22Rv1 (cell line): ENCODE measurements around the gene PPP1R14C.

Source experiments
- H3K27ac ChIP-seq: fragments of 450-650 bp; 2 replicates; pipeline ENCODE4 v1.5.1; 2017
- ZFX ChIP-seq: fragments of 450-650 bp; IDR thresholded peaks from 2 replicates; pipeline ENCODE4 v1.6.1; 2017; ENCODE audit warnings: antibody characterized with exemption, borderline replicate concordance
- TF ChIP-seq, protein P1 (sequence below): fragments of 450-650 bp; IDR thresholded peaks from 2 replicates; pipeline ENCODE4 v1.5.1; 2017; ENCODE audit warnings: mild to moderate bottlenecking

Gene PPP1R14C, protein sequence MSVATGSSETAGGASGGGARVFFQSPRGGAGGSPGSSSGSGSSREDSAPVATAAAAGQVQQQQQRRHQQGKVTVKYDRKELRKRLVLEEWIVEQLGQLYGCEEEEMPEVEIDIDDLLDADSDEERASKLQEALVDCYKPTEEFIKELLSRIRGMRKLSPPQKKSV

DNA sequence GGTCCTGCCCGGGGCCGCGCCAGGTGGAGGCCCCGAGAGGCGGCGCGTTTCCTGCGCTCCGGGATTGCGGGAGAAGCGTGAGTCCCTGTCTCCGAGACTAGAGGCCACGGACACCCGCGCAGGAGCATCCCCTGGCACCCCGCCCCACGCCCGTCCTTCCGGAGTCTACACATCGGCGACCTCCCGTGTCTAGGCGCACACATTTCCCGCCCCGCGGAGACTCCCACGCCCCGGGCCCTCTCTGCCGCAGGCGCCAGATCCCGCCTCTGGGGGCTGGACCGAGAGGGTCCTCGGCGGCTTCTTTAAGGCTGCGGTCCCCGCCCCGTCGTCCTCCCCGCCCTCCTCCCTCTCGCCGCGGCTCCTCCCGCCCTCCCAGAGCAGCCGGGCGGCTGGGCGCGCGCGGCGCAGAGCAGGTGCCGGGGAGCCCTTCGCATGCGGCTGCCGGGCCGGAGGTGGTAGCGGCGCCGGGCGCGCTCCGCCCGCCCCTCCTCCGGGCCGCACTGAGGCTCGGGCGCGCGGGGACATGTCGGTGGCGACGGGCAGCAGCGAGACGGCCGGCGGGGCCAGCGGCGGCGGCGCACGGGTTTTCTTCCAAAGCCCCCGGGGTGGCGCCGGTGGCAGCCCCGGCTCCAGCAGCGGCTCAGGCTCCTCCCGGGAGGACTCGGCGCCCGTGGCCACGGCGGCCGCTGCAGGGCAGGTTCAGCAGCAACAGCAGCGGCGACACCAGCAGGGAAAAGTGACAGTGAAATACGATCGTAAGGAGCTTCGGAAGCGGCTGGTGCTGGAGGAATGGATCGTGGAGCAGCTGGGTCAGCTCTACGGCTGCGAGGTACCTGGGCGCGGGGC, at the start of gene PPP1R14C:
Gene PPP1R14C, plus strand, starts transcription at position 375 of the 846 bp plus-strand sequence. Its CDS starts 149 bp downstream, at position 524.
- no peak for TF ChIP-seq ZFX
- TF ChIP-seq, protein P1, sequence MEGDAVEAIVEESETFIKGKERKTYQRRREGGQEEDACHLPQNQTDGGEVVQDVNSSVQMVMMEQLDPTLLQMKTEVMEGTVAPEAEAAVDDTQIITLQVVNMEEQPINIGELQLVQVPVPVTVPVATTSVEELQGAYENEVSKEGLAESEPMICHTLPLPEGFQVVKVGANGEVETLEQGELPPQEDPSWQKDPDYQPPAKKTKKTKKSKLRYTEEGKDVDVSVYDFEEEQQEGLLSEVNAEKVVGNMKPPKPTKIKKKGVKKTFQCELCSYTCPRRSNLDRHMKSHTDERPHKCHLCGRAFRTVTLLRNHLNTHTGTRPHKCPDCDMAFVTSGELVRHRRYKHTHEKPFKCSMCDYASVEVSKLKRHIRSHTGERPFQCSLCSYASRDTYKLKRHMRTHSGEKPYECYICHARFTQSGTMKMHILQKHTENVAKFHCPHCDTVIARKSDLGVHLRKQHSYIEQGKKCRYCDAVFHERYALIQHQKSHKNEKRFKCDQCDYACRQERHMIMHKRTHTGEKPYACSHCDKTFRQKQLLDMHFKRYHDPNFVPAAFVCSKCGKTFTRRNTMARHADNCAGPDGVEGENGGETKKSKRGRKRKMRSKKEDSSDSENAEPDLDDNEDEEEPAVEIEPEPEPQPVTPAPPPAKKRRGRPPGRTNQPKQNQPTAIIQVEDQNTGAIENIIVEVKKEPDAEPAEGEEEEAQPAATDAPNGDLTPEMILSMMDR: no peak
- H3K27ac ChIP-seq: no peak within 1 kb of the TSS

DNA sequence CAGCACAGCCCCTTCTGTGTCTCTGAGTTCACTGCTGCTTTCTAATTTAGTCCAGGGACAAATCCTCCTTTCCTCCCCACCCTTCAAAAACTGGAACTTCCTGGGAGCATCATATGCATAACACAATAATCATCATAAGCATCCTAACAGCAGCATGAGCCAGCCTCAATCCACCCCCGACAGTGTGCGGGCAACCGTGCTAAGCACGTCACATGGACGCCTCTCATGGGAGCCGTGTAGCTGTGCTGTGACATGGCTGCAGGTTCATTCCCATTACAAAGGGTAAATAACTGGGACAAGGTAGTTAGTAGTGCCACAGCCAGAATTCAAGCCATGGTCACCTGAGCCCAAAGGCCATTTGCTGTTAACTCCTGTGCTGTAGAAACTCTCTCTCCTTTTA, 49.4 kb upstream of the PPP1R14C start:
- TF ChIP-seq ZFX: no peak
- TF ChIP-seq, protein P1: no peak
- no peak overlapping the region for H3K27ac ChIP-seq

DNA sequence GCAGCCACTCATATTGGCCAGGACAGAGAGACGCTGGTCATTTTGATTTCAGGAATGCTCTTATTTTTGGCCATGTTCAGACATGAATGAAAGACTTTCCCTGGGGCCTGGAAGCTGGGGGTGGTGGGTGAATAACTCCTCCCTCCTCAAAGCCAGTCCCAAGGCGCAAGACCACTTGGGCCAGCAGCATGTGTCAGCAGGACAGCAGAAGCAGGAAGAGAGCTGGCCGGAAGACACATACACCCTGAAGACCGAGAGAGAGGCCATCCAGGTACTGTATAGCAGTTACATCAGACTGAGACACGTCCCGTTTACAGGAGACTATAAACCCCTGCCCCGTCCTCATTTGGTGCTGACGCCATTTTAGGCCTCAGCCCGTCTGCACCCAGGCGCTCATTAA, 44.7 kb upstream of the PPP1R14C start:
- no peak for TF ChIP-seq ZFX
- TF ChIP-seq, protein P1: no peak
- H3K27ac ChIP-seq: no peak overlapping the region

DNA sequence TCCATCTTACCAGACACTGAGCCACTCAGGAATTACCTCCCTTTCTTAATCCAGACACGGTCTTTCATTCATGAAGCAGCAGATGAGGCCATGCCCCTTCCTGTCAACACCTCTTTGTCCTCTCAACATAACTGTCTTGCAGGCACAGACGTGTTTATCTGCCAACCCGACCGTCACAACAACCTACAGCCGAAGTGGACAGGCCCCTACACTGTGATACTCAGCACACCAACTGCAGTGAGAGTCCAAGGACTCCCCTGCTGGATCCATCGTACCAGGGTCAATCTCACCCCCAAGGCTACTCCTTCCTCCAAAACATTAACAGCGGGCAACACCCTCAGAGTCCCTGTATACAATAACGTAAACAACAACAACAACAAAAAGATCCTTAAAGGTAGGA, 43.3 kb upstream of the PPP1R14C start:
- no peak for TF ChIP-seq ZFX
- TF ChIP-seq, protein P1: no peak
- no peak overlapping the region for H3K27ac ChIP-seq

DNA sequence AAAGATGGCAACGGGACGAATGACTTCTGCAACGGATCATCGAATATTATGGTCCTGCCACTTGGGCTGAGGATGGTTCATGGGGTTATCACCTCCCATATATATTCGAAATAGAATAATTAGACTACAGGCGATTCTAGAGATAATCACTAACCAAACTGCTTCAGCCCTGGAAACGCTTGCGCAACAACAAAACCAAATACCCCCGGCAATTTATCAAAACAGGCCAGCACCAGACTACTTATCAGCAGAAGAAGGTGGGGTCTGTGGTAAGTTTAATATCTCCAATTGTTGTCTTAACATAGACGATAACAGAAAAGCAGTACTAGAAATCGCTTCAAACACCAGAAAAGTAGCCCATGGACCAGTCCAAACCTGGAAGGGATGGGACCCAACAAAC, 42.9 kb upstream of the PPP1R14C start:
- TF ChIP-seq ZFX: no peak
- TF ChIP-seq, protein P1: no peak
- H3K27ac ChIP-seq: no peak overlapping the region

DNA sequence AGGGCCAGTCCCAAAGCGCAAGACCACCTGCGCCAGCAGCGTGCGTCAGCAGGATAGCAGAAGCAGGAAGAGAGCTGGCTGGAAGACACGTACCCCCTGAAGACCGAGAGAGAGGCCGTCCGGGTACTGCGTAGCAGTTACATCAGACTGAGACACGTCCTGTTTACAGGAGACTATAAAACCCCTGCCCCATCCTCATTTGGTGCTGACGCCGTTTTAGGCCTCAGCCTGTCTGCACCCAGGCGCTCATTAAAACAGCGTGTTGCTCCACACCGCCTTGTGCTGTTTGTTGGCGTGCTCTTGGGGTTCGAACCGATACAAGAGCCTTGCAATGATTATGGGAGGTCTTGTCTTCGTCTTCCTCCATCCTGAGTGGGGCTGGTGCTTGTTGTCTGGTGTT, 42.1 kb upstream of the PPP1R14C start:
- TF ChIP-seq, protein P1: no peak
- no peak for TF ChIP-seq ZFX
- no peak overlapping the region for H3K27ac ChIP-seq

DNA sequence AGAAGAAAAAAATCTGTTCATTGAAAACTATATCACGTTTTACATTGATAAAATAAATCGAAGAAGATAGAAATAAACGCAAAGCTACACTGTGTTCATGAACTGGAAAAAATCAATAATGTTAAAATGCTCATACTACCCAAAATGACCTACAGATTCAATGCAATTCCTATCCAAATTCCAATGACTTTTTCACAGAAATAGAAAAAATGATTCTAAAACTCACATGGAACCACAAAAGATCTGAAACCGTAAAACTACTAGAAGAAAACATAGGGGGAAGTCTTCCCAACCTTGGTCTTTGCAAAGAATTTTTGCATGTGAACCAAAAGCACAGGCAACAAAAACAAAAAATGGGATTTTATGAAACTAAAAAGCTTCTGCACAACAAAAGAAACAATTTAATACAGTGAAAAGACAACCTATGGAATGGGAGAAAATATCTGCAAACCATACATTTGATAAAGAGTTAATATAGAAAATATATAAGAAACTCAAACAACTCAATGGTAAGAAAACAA, 40.0 kb upstream of the PPP1R14C start:
- TF ChIP-seq ZFX: no peak
- TF ChIP-seq, protein P1: no peak
- no peak overlapping the region for H3K27ac ChIP-seq
